Neural crest cell (in vitro differentiated cells): ENCODE data around the gene IBA57. TPM values are rescaled to one million over a fixed set of nuclear protein-coding genes. Genes with fewer than 3 reads are reported as not detected.

ENCODE experiments used
- DNase-seq: peaks from one replicate; pipeline ENCODE4 v3.0.0; 2021; ENCODE audit warnings: low read depth, mixed read lengths, low spot score
- H3K27ac Mint-ChIP-seq: one replicate; pipeline ENCODE4 v1.8.0; 2021; ENCODE audit warnings: mild to moderate bottlenecking, mixed read lengths; ENCODE audit not compliant: unreplicated experiment
- H3K27me3 Mint-ChIP-seq: 2 replicates; pipeline ENCODE4 v1.8.0; 2021; ENCODE audit warnings: low read depth, mild to moderate bottlenecking, mixed read lengths
- H3K36me3 Mint-ChIP-seq: 2 replicates; pipeline ENCODE4 v1.8.0; 2021; ENCODE audit warnings: low read depth, mild to moderate bottlenecking, mixed read lengths
- H3K4me1 Mint-ChIP-seq: 2 replicates; pipeline ENCODE4 v1.8.0; 2021; ENCODE audit warnings: mixed read lengths
- H3K4me3 Mint-ChIP-seq: one replicate; pipeline ENCODE4 v1.8.0; 2021; ENCODE audit warnings: mild to moderate bottlenecking, mixed read lengths
- H3K9me3 Mint-ChIP-seq: 2 replicates; pipeline ENCODE4 v1.8.0; 2021; ENCODE audit warnings: mixed read lengths
- CTCF ChIP-seq: fragments of 200-600 bp; sonication (generic); conservative IDR thresholded peaks from 2 replicates; pipeline ENCODE4 v1.5.0; 2021; ENCODE audit warnings: antibody characterized with exemption, mild to moderate bottlenecking
- total RNA-seq: library from RNA; stranded (reverse); gene quantifications from 2 replicates; pipeline ENCODE4 v1.2.1, GENCODE V29; 2021

IBA57 gene
- total RNA-seq, 1 donor from 2014 or later = 10.4 TPM

- DNase-seq = no peak
- Mint-ChIP-seq H3K9me3 (peaks cover 6% of the 10 kb centered on the region), H3K36me3 (peaks cover 8% of the 10 kb centered on the region), H3K4me3 (no peak overlapping the region), H3K27ac (no peak overlapping the region), H3K4me1 (peaks cover 14% of the 10 kb centered on the region), H3K27me3 (no peaks in the 10 kb centered on the region)
- TF ChIP-seq CTCF = no peak
These were observed 25.2 kb downstream of the IBA57 start for GRCh38 chr1:228190778-228191177.

GRCh38 chr1:228194436-228194835, 28.8 kb downstream of the IBA57 start:
- TF ChIP-seq CTCF = no peak
- Mint-ChIP-seq H3K36me3 (peaks cover 20% of the 10 kb centered on the region), H3K9me3 (peaks cover 15% of the 10 kb centered on the region), H3K4me3 (no peak overlapping the region), H3K27me3 (no peaks in the 10 kb centered on the region), H3K27ac (no peak overlapping the region), H3K4me1 (peaks cover 14% of the 10 kb centered on the region)
- DNase-seq = no peak

GRCh38 chr1:228194921-228195812, 29.6 kb downstream of the IBA57 start:
- no peak for DNase-seq
- peaks cover 18% of the 10 kb centered on the region for H3K9me3 Mint-ChIP-seq
- no peaks in the 10 kb centered on the region for H3K27me3 Mint-ChIP-seq
- no peak overlapping the region for H3K4me3 Mint-ChIP-seq
- peaks cover 14% of the 10 kb centered on the region for H3K4me1 Mint-ChIP-seq
- H3K36me3 Mint-ChIP-seq = peaks cover 23% of the 10 kb centered on the region
- no peak overlapping the region for H3K27ac Mint-ChIP-seq
- no peak for TF ChIP-seq CTCF

GRCh38 chr1:228197555-228198147, 32.0 kb downstream of the IBA57 start:
- H3K9me3 Mint-ChIP-seq = peaks cover 18% of the 10 kb centered on the region
- no peak for TF ChIP-seq CTCF
- no peak overlapping the region for H3K4me3 Mint-ChIP-seq
- peaks cover 14% of the 10 kb centered on the region for H3K4me1 Mint-ChIP-seq
- H3K36me3 Mint-ChIP-seq = peaks cover 33% of the 10 kb centered on the region
- H3K27ac Mint-ChIP-seq = no peak overlapping the region
- DNase-seq = no peak
- no peaks in the 10 kb centered on the region for H3K27me3 Mint-ChIP-seq

GRCh38 chr1:228198977-228199590, 33.5 kb downstream of the IBA57 start:
- H3K36me3 Mint-ChIP-seq = peaks cover 33% of the 10 kb centered on the region

More at GRCh38 chr1:228198977-228199590, 33.5 kb downstream of the IBA57 start:
- Mint-ChIP-seq H3K4me3 (no peak overlapping the region), H3K4me1 (peaks cover 12% of the 10 kb centered on the region), H3K9me3 (peaks cover 18% of the 10 kb centered on the region), H3K27ac (no peak overlapping the region), H3K27me3 (no peaks in the 10 kb centered on the region)
- TF ChIP-seq CTCF = peak; percentile 2
- DNase-seq = no peak
